ENCODE measurements around the gene MIS18A.

MIS18A gene

GRCh38 chr21:32278518-32279376 is at the start of gene MIS18A:
Gene MIS18A (minus strand): TSS chr21:32279049. CDS start chr21:32279014, 35 bp downstream.
- TF ChIP-seq, protein P1, sequence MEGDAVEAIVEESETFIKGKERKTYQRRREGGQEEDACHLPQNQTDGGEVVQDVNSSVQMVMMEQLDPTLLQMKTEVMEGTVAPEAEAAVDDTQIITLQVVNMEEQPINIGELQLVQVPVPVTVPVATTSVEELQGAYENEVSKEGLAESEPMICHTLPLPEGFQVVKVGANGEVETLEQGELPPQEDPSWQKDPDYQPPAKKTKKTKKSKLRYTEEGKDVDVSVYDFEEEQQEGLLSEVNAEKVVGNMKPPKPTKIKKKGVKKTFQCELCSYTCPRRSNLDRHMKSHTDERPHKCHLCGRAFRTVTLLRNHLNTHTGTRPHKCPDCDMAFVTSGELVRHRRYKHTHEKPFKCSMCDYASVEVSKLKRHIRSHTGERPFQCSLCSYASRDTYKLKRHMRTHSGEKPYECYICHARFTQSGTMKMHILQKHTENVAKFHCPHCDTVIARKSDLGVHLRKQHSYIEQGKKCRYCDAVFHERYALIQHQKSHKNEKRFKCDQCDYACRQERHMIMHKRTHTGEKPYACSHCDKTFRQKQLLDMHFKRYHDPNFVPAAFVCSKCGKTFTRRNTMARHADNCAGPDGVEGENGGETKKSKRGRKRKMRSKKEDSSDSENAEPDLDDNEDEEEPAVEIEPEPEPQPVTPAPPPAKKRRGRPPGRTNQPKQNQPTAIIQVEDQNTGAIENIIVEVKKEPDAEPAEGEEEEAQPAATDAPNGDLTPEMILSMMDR (IDR thresholded peaks at IDR 0.05), result peak; percentile 28
- peaks cover 14 to 16% of the 10 kb centered on the region in 2 experiments for H3K4me1 ChIP-seq (ENCODE audit: control insufficient read depth in 1 of 2, insufficient read depth in 1 of 2, low read depth in 1 of 2, low read length in 1 of 2)
- no peaks in the 10 kb centered on the region for H3K27me3 ChIP-seq
- H3K27ac ChIP-seq, result peak within 1 kb of the TSS; percentile 62
- peak within 1 kb of the TSS; percentile 81 to 82 for H3K4me3 ChIP-seq (ENCODE audit: low read depth in 1 of 2, low read length in 1 of 2)
- peaks cover 1% of the 10 kb centered on the region for H3K36me3 ChIP-seq
- H3K9me3 ChIP-seq, result peaks cover 8% of the 10 kb centered on the region

GRCh38 chr21:32328595-32328994 is 49.7 kb upstream of the MIS18A start:
- TF ChIP-seq, protein P1 (IDR thresholded peaks at IDR 0.05), result no peak
- Histone ChIP-seq H3K27me3 (no peaks in the 10 kb centered on the region), H3K4me3 (ENCODE audit: low read depth in 1 of 2, low read length in 1 of 2) (no peak overlapping the region), H3K27ac (no peak overlapping the region), H3K9me3 (no peaks in the 10 kb centered on the region), H3K36me3 (peaks cover 16% of the 10 kb centered on the region), H3K4me1 (ENCODE audit: control insufficient read depth in 1 of 2, insufficient read depth in 1 of 2, low read depth in 1 of 2, low read length in 1 of 2) (no peaks in the 10 kb centered on the region)

DNA sequence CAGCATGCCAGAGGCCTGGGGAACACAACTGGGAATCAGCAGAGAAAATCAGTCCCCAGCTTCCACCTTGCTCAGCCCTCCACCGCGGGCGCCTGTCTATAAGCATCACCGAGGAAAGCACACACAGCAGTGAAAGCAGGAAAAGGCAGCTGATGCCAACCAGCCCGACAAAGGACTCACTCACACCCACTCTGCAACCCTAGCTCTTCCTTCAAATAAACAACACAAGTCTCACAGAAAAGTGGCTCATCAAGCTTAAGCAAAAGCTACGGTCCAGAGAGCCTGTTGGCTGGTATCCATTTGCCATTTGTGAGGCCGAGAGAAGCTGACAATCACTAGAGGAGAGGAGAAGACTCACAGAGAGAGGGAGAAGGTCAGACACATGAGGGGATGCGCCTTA is 46.9 kb upstream of the MIS18A start:
- Histone ChIP-seq H3K27me3 (no peaks in the 10 kb centered on the region), H3K27ac (no peak overlapping the region), H3K4me1 (ENCODE audit: control insufficient read depth in 1 of 2, insufficient read depth in 1 of 2, low read depth in 1 of 2, low read length in 1 of 2) (no peaks in the 10 kb centered on the region), H3K4me3 (ENCODE audit: low read depth in 1 of 2, low read length in 1 of 2) (no peak overlapping the region), H3K36me3 (peaks cover 30% of the 10 kb centered on the region), H3K9me3 (no peaks in the 10 kb centered on the region)
- TF ChIP-seq, protein P1 (IDR thresholded peaks at IDR 0.05), result no peak

- H3K4me1 ChIP-seq (ENCODE audit: control insufficient read depth in 1 of 2, insufficient read depth in 1 of 2, low read depth in 1 of 2, low read length in 1 of 2), result no peaks in the 10 kb centered on the region
- TF ChIP-seq, protein P1 (IDR thresholded peaks at IDR 0.05), result no peak
- H3K27ac ChIP-seq, result no peak overlapping the region
- H3K4me3 ChIP-seq (ENCODE audit: low read depth in 1 of 2, low read length in 1 of 2), result no peak overlapping the region
- peaks cover 54% of the 10 kb centered on the region for H3K36me3 ChIP-seq
- H3K9me3 ChIP-seq, result no peaks in the 10 kb centered on the region
- H3K27me3 ChIP-seq, result no peaks in the 10 kb centered on the region
These were observed 43.8 kb upstream of the MIS18A start for GRCh38 chr21:32322676-32323075.

DNA sequence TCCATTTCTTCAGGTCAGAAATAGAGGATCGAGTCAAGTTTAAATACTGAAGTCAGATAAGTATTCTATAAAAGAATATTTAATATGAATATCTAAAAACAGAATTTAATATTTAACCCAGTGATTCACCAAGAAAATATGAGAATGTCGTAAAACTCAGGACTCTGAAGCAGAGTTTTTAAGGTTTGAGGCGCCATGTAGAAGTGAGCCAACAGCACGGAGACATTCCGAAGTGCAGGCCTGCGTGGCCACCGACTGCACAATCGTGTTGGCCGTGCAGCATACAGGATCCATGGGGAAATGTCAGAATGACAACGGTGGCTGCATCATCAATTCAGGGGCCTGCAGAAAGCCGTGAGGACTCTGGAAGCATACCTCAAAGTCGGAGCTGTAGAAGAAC is 43.3 kb upstream of the MIS18A start:
- Histone ChIP-seq H3K4me3 (ENCODE audit: low read depth in 1 of 2, low read length in 1 of 2) (no peak overlapping the region), H3K27ac (no peak overlapping the region), H3K4me1 (ENCODE audit: control insufficient read depth in 1 of 2, insufficient read depth in 1 of 2, low read depth in 1 of 2, low read length in 1 of 2) (no peaks in the 10 kb centered on the region), H3K36me3 (peaks cover 60% of the 10 kb centered on the region), H3K27me3 (no peaks in the 10 kb centered on the region), H3K9me3 (no peaks in the 10 kb centered on the region)
- TF ChIP-seq, protein P1 (IDR thresholded peaks at IDR 0.05), result no peak

All from neutrophil (primary cell).